ENCODE results near the gene DENND6A.
"Not testable (repeated sequence)": the region's sequence is repeated elsewhere in the genome, so short reads cannot be mapped to it uniquely, and the experiment has no call there.

Gene DENND6A

DNA sequence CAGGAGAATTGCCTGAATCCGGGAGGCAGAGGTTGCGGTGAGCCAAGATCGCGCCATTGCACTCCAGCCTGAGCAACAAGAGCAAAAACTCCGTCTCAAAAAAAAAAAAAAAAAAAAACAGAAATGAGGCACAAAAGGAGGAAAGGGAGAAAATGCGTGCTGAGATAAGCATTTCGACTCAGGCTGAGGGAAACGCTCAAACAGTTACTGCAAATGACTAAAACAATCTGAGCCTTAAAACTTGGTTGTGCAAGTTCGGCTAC is 813 bp downstream of the DENND6A start:
- DNase-seq = not testable (repeated sequence)

DNA sequence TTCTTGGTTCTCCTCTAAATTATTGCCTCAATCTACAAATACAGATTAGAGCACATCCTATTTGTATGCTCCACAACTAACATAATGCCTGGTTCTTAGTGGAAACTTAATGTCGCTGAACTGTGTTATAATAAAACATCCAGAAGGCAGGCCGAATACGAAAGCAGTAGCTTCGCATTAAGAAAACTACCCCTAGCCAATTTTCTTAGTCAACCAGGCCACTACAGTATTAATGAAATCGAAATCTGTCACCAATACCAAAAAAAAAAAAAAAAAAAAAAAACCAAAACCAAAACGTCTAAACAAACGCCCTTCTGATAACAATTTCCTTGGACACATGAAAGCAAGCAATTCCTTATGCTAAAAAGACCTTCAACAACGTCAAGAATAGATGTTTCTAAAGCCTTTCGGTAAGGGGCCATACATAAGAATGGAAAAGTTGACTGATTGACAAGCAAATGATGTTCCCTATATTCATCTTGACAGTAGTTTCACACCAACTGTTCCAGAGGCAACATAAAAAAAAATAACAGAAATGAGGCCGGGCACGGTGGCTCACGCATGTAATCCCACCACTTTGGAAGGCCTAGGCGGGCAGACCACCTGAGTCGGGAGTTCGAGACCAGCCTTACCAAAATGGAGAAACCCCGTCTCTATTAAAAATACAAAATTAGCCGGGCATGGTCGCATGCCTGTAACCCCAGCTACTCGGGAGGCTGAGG is 1.3 kb downstream of the DENND6A start:
- DNase-seq = peak; percentile 18

DNA sequence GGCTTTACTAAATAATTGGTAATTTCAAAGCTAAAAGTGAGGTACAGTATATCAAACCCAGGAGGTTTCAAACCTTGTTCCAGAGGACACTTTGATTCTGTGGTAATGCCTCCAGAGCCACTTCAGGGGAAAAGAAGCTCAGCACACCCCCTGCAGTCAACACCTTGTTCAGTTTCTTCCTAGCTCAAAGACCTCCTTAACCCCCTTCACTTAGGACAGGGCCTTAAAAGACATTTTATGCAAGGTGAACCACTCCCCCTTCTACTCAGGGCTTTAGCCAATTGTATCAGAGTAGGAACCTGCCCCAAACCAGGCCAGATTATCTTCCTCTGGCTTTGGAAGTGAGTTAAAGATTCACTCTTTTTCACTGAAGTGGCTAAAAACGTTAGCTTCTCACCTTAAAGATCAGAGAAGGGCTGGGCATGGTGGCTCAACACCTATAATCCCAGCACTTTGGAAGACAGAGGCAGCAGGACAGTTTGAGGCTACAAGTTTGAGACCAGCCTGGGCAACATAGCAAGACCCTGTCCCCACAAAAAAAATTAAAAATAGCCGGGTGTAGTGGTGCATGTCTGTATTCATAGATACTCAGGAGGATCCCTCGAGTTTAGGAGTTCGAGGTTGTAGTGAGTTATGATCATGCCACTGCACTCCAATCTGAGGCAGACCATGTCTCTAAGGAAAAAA is 3.4 kb downstream of the DENND6A start:
- DNase-seq = no peak

DNA sequence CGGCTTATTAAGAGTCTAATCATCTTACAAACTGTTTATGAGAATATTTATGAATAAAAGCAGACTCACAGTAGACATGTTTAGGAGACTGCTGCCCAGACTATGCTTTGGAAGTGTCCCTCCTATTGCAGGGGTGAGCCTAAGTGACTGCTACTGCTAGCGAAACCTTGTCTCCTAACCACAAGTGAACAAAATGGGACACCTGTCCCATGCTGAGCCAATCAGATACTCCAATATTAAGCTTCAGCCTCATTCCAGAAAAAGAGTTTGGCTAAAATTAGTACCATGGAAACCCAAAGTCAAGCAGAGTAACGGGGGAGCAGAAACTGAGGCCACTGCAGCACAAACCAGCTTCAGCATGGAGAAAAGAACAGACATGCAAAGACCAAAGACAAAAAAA is 4.6 kb downstream of the DENND6A start:
- DNase-seq = no peak

DNA sequence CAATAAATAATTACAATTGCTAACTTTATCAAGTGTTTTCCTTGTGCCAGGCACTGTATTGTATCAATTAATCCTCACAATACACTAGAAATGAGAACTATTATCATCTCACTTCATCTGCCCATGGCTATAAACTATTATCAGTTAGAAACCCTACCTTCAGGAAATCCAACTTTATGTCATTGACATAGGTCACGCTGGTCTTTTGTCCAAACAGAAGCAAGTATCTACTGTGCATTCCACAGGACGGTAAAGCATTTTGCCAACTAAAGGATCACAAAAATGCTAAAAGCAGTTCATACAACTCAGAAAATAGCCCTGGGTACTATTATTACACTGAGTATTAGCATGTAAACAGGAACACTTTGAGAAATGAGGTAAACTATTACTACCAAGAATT is 9.6 kb downstream of the DENND6A start:
- DNase-seq = no peak

DNA sequence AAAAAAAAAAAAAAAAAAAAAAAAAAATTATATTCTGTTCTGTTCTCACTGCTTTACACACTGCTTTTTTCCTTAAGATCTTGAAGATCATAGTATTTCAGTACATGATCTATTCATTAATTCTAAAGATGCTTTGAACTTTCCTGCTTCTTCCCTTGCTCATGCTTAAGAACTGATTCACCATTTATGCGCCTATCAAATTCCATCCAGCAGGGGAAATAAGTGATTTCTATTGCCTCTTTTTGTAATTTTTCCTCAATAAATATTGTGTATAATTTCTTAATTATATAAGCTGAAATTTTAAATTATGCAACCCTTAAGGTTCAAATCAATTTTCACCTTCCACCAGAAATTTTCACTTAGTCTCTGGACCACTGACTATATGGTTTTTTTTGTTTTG is 10.6 kb downstream of the DENND6A start:
- DNase-seq = no peak

DNA sequence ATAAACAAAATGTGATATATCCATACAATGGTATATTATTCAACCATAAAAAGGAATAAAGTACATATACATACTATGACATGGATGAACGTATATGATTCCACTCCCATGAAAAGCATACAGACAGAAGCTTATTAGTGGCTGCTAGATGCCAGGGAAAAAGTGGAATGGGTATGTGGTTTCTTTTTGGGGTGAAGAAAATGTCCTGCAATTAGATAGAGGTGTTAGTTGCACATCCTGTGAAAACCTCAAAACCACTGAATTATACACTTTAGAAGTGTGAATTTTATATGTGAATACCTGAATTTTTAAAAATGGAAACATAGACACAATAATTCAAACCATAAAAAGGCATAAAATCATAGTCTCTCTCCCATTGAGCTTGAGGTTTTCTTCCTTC is 11.2 kb downstream of the DENND6A start:
- DNase-seq = no peak

DNA sequence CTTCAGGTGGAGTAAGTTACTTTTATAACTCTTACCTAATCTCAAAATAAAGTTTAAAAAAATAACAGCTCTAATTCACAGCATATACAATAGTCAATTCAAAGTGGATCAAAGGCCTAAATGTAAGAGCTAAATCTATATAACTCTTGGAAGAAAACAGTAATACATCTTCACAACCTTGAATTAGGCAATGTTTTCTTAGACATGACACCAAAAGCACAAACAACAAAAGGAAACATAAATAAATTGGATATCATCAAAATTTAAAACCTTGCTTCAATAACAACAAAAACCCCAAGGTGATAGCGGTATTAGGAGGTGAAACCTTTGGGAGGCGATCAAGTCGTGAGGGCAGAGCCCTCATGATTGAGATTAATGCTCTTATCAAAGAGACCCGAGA is 12.8 kb downstream of the DENND6A start:
- no peak for DNase-seq

DNA sequence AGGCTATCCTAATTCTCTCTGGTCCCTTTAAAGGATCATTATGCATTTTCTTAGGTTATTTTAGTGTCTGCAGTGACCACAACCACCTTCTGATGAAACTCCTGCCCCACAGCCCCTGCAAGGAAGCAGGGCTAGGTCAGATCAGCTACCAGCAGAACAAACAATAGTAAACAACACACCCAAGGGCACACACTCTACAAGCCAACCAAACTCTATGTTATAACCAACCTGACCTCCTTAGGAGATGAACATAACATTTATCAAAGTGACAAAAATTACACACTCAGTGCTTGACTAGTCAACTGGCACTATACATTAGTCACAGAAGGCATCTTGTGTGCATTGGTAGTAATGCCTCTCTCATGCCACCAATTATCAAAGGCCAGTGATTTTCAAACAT is 17.3 kb downstream of the DENND6A start:
- DNase-seq = no peak

DNA sequence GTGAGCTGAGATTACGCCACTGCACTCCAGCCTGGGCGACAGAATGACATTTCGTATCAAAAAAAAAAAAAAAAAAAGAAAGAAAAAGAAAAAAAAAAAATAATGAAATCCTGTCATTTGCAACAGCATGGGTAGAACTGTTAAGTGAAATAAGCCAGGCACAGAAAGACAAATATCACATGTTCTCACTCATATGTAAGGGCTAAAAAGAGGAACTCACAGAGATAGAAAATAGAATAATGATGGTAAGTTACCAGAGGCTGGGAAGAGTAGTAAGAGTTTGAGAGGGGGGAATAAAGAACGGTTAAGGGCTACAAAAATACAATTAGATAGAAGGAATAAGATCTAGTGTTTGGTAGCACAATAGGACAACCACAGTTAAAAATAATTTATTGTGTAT is 19.7 kb downstream of the DENND6A start:
- DNase-seq = no peak

DNA sequence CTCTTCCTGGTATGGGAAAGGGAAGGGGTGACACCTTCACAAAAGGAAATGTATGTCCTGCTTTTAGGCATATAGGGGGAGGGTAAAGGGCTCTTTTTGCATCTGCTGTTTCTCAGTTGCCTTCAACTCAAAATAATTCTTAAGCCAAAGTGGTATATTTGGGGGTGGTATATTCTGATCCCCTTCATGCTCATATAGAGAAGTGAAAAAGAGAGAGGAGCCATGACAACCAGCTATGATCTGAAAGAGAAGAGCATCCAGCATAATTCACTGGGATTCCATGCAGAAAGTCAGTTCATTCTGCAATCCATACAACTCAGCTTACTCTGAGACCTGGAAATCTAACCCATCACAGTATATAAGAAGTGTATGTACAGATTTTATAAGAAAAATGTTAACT is 22.3 kb downstream of the DENND6A start:
- DNase-seq = no peak

DNA sequence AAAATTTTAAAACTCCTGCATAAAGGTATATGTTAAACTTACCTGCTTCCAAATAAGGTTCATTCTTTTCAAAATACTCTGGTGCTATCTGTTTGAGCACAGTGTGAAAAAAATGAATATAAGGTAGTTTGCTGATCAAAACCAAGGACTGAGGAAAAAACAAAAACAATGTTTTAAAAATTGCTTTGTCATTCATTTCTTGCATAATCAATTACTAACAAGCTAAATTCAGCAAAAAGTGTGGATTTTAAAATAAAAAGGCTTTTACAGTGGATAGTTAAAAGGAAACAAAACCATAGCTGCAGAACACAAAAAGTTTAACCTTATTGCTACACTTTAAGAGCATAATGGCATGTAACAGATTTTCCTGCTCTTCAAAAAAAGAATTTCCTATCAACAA is 31.5 kb downstream of the DENND6A start:
- DNase-seq = no peak

DNA sequence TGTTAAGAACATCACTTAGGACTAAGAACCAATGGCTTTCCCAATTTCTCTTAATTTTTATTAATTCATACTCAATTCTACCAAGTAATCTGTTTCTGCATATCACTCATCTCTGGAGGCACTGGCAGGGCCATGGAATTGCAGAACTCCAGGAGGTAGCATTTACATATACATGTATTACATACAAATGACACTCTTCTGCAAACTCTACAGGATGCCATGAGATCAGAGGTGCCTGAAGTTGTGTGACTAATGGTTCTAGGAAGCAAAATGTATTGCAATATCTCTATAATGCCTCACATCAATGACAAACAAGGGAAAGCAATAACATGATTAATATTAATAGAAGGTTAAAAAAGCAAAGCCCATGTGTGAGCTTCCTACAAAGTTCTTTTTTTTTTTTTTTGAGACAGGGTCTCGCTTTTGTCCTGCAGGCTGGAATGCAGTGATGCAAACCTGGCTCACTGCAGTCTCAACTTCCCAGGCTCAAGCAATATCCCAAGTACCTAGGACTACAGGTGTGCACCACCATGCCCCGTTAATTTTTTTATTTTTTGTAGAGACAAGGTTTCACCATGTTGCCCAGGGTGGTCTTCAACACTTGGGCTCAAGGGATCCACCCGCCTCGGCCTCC is 33.0 kb downstream of the DENND6A start:
- no peak for DNase-seq

DNA sequence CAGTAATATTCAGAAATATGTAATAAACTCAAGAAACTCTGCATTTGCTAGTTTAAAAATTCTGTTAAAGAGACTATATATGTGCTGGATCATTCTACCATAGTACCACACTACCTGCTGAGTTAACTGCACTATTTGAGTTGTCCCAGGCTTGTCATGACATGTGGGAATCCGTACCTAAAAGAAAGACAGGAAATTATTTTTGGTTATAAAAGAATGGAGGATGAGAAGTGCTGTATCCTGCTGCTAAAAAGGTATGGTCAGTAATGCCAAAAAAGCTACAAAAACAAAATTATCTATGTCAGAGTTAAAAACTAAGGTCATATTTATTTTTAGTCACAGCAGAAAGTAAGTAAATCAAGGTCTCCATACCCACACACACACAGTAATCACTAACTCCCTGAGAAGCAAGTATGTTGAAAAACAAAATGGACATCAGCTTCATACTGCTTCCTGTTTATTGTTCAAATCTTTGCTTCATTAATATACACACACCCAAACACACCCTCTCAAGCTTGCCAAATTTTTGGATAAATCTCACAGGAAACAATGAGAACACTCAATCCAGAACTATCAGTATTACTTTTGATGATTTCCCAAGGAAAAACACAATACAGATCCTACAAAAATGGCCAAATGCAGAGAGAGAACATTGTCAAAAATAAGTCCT is 33.7 kb downstream of the DENND6A start:
- DNase-seq = no peak

DNA sequence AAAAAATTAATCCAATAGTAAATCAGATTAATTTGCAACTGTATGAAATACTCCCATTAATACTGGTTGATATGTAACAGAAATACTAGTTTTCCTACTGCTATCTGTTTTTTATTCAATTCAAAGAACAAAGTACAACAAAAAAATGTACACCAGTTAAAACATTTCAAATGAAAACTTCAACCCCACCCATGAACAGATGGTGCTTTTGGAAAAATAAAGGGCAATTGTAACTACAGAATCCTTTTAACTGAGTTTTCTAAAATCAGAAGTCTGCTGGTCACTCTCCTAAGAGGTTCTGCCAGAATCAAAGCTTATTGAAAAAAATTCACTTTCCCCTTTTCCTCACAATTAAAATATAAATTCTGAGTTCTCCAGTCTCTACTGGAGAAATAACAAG is 34.3 kb downstream of the DENND6A start:
- no peak for DNase-seq

DNA sequence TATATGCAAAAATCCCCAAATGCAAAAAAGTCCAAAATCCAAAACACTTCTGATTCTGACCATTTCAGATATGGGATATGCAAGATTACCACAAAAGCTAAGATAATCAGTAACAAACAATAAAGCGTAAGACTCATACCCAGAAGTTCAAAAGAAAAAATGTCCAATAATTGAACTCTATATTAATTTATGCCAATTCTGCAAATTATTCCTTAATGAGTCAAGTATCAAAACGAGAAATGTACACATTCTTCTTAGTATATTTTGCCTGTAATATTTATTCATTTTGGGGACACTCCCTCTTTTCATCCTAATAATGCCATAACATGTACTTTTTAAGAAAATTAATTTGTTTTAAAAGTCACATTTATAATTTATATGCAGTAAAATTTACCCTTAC is 37.1 kb downstream of the DENND6A start:
- no peak for DNase-seq

DNA sequence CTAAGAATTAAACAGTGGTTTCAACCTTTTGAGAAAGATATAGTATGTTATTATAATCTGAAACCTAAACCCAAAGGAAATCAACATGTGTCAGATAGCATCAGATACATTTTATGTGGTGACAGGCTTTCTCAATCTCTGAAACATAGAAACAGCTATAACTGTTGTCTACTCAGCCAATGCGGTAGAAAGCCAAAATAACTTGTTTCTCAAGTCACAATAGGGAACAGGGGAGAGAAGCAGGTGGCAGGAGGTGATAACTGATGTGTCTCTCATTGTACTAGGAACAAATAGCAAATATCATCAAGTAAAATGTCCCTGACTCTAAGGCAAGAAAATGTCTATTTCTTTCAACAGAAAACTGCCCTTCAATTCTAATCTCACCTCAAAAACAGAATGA is 38.6 kb downstream of the DENND6A start:
- no peak for DNase-seq

DNA sequence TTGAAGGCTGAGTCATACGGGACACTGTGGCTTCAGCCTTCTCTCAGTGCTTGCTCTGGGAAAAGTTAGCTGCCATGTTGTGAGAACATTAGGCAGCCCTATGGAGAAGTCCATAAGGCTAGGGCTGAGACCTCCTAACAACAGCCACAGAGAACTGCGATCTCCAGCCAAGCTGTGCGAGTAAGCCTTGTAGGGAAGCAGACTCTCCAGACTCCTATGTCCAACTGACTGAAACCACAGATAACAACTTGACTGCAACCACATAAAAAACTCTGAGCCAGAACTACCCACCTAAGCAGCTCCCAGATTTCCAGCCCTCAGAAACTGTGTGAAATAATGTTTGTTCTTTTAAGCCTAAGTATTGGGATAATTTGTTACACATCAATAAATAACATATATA is 40.7 kb downstream of the DENND6A start:
- no peak for DNase-seq

DNA sequence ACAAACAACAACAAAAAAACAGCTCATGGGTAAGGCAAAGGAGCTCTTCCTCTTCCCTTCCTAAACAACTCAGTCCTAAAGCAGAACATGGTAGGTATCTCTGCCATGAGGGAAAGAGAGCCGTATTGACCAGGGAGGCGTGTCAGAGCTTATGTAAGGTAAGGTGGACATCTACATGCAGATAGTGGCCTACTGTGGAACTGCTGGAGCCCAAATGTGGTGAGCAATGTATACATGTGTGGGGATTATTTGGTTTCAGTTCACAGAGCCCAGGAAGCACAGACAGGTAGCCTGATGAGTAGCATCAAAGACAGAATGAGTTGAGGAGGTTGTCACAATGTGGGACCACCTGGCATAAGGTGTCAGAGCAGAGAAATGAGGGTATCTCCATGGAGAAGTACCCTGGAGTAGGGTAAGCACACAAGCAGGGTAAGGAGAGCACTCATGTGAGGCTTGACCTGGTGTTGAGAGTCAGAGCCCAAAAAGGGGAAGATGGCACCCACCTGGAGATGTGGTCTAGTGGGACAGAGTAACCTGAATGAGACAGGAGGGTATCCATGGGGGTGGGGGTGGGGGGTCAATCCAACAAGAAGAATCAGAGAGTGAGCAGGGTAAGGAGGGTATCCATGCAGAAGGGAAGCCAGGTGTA is 45.5 kb downstream of the DENND6A start:
- no peak for DNase-seq

DNA sequence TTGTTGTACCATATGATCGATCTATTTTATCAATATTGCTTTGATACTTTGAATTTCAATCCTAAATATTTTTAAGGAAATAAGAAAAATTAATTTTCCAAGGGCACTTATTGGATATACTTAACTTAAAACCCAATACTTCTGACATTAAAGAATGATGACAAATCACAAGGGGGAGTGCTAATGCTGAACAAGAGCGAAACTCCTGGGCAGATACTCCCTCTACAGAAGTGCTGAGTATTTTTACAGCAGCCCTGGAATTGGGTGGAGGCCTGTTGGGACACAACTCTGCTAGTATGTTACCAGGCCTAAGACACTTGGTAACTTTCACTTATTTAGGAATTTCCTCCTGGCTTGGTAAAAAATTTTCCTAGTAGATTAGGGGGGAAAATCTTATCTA is 46.2 kb downstream of the DENND6A start:
- DNase-seq = no peak

DNA sequence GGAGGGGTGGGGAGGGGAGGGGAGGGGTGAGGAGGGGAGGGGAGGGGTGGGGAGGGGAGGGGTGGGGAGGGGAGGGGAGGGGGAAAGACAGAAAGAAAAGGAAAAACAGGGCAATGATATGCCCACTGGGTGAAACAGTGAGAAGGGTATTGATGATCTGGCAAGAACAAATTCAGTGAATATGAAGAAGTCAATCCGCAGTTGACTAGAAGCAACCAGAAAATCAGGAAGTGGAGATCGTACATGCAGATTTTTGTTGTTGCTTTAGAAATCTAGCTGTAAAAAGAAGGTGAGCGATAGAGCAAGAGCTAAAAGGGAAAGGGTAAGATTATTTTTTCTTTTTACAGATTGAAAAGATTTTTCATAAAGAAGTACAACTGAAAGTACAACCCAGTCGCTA is 48.1 kb downstream of the DENND6A start:
- no peak for DNase-seq

DNA sequence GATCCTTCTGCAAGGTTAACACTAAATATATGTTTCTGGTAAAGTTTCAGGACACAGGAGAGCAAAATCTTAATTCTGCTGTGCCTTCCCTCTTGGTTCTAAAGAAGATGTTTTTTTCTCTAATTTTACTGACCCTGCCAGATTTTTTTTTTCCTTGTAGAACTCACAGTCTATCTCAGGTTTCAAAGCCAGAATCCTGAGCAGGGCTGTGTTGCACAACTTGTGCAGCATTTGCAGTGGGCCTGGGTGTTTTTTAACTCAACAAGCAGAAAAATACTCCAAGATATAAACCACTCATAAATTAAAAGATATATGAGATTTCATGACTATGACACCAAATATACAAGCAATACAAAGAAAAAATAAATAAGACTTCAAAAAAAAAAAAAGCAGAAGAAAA is 55.5 kb downstream of the DENND6A start:
- no peak for DNase-seq

DNA sequence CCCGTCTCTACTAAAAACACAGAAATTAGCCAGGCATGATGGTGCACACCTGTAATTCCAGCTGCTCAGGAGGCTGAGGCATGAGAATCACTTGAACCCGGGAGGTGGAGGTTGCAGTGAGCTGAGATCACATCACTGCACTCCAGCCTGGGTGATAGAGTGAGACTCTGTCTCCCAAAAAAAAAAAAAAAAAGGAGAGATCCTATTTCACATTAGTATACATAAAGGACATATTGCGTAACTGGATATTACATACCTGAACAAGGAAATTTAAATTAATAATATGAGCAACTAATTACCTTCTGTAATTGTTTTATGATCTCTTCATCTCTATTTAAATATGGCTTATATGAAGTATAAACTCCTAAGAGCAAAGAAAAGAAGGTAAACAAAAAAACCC is 58.6 kb downstream of the DENND6A start:
- not testable (repeated sequence) for DNase-seq

DNA sequence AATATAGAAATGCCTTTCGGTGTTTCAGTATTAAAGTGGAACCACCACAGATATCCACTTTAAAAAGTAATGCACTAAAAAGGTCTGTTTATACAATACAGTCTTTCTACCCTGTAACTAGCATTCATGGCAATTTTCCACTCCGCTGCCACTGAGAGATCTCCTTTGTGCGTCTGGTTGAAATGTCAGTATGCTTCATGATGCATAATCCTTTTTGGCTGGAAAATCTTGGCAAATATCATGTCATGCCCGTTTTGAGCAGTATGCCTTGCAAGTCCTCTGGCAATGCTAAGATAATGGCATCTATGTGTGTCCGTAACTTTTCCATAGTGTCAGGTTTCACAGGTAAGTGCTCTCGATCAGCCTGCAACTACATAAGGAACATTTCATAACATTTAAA is 64.9 kb downstream of the DENND6A start:
- DNase-seq = no peak

Measured in activated CD4-positive, alpha-beta T cell treated with anti-CD3 and anti-CD28 coated beads for 48 hours (primary cell).